ENCODE data around the gene PI16. TPM values are rescaled to one million over a fixed set of nuclear protein-coding genes. Genes with fewer than 3 reads are reported as not detected.

The PI16 gene
- polyA plus RNA-seq, 2 donors = 1.9 to 2.7 TPM

DNA sequence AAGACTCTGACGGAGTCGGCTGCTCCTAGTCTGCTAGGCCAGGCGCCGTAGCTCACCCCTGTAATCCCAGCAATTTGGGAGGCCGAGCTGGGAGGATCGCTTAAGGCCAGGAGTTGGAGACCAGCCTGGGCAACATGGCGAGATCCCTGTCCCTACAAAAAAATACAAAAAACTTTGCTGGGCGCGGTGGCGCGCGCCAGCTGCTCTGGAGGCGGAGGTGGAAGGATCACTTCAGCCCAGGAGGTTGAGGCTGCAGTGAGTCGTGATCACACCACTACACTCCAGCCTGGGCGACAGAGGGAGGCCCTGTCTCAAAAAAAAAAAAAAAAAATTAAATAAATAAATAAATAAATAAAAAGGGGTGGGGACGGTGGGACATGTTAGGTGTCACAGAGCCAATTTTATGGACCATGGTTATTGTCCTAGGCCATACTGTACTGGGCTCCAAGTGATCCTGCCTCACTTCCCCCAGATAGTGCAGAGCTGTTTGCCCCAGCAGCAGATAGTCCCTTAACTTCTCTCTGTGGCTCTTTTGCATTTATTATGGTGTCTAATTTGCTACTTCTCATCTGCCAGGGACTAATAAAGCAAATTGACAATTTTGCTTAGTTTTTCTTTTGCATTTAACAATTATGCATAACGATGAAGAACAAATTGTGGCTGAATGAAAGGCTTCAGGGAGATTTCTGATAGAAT is 5.2 kb downstream of the PI16 start:
- H3K4me1 ChIP-seq (ENCODE audit: control insufficient read depth in 2 of 2, insufficient read depth in 2 of 2, low read length in 1 of 2) = peaks cover 3 to 16% of the 10 kb centered on the region in 2 donors

DNA sequence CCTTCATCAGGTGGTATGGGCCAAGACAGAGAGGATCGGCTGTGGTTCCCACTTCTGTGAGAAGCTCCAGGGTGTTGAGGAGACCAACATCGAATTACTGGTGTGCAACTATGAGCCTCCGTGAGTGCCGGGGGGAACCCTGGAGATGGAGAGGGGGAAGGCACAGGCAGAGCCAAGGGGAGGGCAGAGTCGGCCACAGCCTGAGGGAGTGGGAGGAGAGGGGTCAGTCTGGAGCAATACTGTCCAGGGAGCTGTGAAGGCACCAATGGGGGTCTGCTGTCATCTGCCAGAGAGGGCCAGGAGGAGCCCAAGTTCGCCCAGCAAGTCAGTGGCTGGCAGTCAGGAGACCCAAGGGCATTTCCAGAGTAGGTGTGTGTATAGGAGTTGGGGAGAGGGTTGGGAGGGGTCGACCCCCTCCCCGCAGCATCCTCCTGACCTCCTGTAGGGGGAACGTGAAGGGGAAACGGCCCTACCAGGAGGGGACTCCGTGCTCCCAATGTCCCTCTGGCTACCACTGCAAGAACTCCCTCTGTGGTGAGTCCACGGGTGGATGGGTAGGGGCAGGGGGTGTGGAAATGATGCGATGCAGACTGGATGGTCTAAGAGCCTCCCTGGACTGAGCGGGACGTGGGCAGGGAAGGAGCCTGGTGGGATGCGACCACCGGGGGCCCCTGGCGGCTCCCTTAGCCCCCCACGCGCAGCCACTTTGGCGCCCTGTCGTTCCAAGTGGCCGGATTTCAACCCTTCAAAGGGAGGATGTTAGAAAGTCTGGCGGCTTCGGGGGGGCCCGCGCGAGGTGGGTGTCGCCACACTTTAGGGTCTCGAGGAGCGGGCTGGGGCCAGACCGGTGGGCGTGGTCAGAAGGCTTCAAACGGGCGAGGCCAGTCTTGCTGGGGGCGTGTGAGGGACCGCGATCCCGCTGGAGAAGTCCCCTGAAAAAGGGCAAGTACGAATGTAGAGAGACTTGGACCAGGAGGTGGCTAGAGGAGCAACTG is 7.2 kb downstream of the PI16 start:
- 67 to 69% methylated on average over 40 of the region's 40 CpGs for WGBS, 2 donors
- H3K27ac ChIP-seq (ENCODE audit: low read depth in 2 of 2, low read length in 1 of 2) = no peak overlapping the region
- H3K4me1 ChIP-seq (ENCODE audit: control insufficient read depth in 2 of 2, insufficient read depth in 2 of 2, low read length in 1 of 2) = peaks cover 6 to 14% of the 10 kb centered on the region in 2 donors
- no peaks in the 10 kb centered on the region for H3K9me3 ChIP-seq (ENCODE audit: control insufficient read depth in 2 of 2, insufficient read depth in 1 of 2, low read depth in 1 of 2, low read length in 1 of 2)
- H3K36me3 ChIP-seq (ENCODE audit: control insufficient read depth in 2 of 2, insufficient read depth in 2 of 2, low read length in 1 of 2) = peaks cover 0 to 3% of the 10 kb centered on the region in 2 donors
- H3K4me3 ChIP-seq (ENCODE audit: low read depth in 1 of 2, low read length in 2 of 2) = no peak overlapping the region
- no peaks in the 10 kb centered on the region for H3K27me3 ChIP-seq (ENCODE audit: control insufficient read depth in 1 of 2, insufficient read depth in 2 of 2, low read length in 2 of 2)

More for the DNA sequence above, 5.2 kb downstream of the PI16 start:
- H3K4me3 ChIP-seq (ENCODE audit: low read depth in 1 of 2, low read length in 2 of 2) = no peak overlapping the region
- no peaks in the 10 kb centered on the region for H3K9me3 ChIP-seq (ENCODE audit: control insufficient read depth in 2 of 2, insufficient read depth in 1 of 2, low read depth in 1 of 2, low read length in 1 of 2)
- 91 to 92% methylated on average over 17 of the region's 17 CpGs for WGBS, 2 donors
- H3K36me3 ChIP-seq (ENCODE audit: control insufficient read depth in 2 of 2, insufficient read depth in 2 of 2, low read length in 1 of 2) = peaks cover 0 to 3% of the 10 kb centered on the region in 2 donors
- H3K27me3 ChIP-seq (ENCODE audit: control insufficient read depth in 1 of 2, insufficient read depth in 2 of 2, low read length in 2 of 2) = no peaks in the 10 kb centered on the region
- H3K27ac ChIP-seq (ENCODE audit: low read depth in 2 of 2, low read length in 1 of 2) = no peak overlapping the region

DNA sequence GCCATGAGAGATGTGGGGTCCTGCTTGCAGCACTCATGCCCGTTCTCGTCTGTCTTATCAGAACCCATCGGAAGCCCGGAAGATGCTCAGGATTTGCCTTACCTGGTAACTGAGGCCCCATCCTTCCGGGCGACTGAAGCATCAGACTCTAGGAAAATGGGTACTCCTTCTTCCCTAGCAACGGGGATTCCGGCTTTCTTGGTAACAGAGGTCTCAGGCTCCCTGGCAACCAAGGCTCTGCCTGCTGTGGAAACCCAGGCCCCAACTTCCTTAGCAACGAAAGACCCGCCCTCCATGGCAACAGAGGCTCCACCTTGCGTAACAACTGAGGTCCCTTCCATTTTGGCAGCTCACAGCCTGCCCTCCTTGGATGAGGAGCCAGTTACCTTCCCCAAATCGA is 8.3 kb downstream of the PI16 start:
- Histone ChIP-seq H3K36me3 (ENCODE audit: control insufficient read depth in 2 of 2, insufficient read depth in 2 of 2, low read length in 1 of 2) (peaks cover 3 to 10% of the 10 kb centered on the region in 2 donors), H3K27ac (ENCODE audit: low read depth in 2 of 2, low read length in 1 of 2) (no peak overlapping the region), H3K4me3 (ENCODE audit: low read depth in 1 of 2, low read length in 2 of 2) (no peak overlapping the region), H3K4me1 (ENCODE audit: control insufficient read depth in 2 of 2, insufficient read depth in 2 of 2, low read length in 1 of 2) (peaks cover 6 to 14% of the 10 kb centered on the region in 2 donors), H3K27me3 (ENCODE audit: control insufficient read depth in 1 of 2, insufficient read depth in 2 of 2, low read length in 2 of 2) (no peaks in the 10 kb centered on the region), H3K9me3 (ENCODE audit: control insufficient read depth in 2 of 2, insufficient read depth in 1 of 2, low read depth in 1 of 2, low read length in 1 of 2) (no peaks in the 10 kb centered on the region)
- 67 to 69% methylated on average over 12 of the region's 12 CpGs for WGBS, 2 donors

DNA sequence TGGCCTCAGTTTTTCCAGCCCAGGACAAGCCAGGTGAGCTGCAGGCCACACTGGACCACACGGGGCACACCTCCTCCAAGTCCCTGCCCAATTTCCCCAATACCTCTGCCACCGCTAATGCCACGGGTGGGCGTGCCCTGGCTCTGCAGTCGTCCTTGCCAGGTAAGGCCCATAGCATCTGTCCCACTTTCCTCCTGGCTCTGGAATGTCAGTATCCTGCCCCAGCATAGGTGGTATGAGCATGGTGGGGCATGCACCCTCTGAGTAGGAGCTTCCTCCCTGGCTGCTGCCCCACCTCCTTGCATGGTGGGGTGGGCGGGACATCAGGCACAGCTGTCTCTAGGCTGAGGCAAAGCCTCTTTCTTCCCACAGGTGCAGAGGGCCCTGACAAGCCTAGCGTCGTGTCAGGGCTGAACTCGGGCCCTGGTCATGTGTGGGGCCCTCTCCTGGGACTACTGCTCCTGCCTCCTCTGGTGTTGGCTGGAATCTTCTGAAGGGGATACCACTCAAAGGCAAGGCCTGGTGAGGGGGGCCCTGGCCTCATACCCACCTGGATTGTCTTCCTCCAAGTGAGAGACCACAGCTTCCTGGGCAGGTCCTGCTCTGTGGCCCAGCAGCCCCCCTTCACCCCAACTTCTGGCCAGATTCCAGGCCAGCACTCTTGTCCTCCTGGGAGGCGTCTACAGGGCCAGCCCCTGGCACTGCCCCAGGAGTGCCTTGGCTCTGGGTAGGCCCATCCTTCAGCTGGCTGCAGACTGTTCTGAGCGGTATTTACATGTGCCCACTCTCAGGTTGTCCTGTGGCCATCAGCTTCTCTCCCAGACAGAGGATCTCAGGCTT is 9.1 kb downstream of the PI16 start:
- H3K36me3 ChIP-seq (ENCODE audit: control insufficient read depth in 2 of 2, insufficient read depth in 2 of 2, low read length in 1 of 2) = peaks cover 8 to 14% of the 10 kb centered on the region in 2 donors
- WGBS, 2 donors = 42 to 58% methylated on average over 11 of the region's 11 CpGs
- no peaks in the 10 kb centered on the region for H3K27me3 ChIP-seq (ENCODE audit: control insufficient read depth in 1 of 2, insufficient read depth in 2 of 2, low read length in 2 of 2)
- peaks cover 9 to 14% of the 10 kb centered on the region in 2 donors for H3K4me1 ChIP-seq (ENCODE audit: control insufficient read depth in 2 of 2, insufficient read depth in 2 of 2, low read length in 1 of 2)
- H3K27ac ChIP-seq (ENCODE audit: low read depth in 2 of 2, low read length in 1 of 2) = no peak overlapping the region
- H3K4me3 ChIP-seq (ENCODE audit: low read depth in 1 of 2, low read length in 2 of 2) = no peak overlapping the region
- no peaks in the 10 kb centered on the region for H3K9me3 ChIP-seq (ENCODE audit: control insufficient read depth in 2 of 2, insufficient read depth in 1 of 2, low read depth in 1 of 2, low read length in 1 of 2)

DNA sequence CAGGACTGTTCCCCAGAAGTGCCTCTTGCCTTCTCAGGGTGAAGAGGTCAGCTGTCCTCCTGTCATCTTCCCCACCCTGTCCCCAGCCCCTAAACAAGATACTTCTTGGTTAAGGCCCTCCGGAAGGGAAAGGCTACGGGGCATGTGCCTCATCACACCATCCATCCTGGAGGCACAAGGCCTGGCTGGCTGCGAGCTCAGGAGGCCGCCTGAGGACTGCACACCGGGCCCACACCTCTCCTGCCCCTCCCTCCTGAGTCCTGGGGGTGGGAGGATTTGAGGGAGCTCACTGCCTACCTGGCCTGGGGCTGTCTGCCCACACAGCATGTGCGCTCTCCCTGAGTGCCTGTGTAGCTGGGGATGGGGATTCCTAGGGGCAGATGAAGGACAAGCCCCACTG is 9.8 kb downstream of the PI16 start:
- no peak overlapping the region for H3K4me3 ChIP-seq (ENCODE audit: low read depth in 1 of 2, low read length in 2 of 2)
- H3K27ac ChIP-seq (ENCODE audit: low read depth in 2 of 2, low read length in 1 of 2) = no peak overlapping the region
- 72 to 78% methylated on average over 6 of the region's 6 CpGs for WGBS, 2 donors
- no peaks in the 10 kb centered on the region for H3K27me3 ChIP-seq (ENCODE audit: control insufficient read depth in 1 of 2, insufficient read depth in 2 of 2, low read length in 2 of 2)
- H3K4me1 ChIP-seq (ENCODE audit: control insufficient read depth in 2 of 2, insufficient read depth in 2 of 2, low read length in 1 of 2) = peaks cover 12 to 16% of the 10 kb centered on the region in 2 donors
- peaks cover 14 to 21% of the 10 kb centered on the region in 2 donors for H3K36me3 ChIP-seq (ENCODE audit: control insufficient read depth in 2 of 2, insufficient read depth in 2 of 2, low read length in 1 of 2)
- no peaks in the 10 kb centered on the region for H3K9me3 ChIP-seq (ENCODE audit: control insufficient read depth in 2 of 2, insufficient read depth in 1 of 2, low read depth in 1 of 2, low read length in 1 of 2)

DNA sequence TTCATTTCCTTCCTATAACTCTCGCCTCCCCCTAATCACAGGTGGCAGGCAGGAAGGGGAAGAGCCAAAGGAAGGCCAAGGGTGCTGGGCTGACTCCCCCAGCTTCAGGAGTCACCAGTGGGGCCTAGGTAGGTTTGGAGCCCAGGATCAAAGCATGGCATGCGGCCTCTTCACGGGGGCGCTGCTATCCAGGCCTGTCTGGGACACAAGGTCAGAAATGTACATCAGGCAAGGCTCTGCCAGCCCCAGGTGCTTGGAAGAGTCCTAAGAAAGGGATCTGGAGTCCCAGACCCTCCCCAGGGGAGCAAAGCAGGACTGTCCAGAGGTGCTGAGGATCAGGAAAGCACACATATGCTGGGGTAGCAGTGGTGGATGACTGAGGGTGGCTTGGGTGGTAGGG is 10.4 kb downstream of the PI16 start:
- H3K4me1 ChIP-seq (ENCODE audit: control insufficient read depth in 2 of 2, insufficient read depth in 2 of 2, low read length in 1 of 2) = peaks cover 12 to 19% of the 10 kb centered on the region in 2 donors

DNA sequence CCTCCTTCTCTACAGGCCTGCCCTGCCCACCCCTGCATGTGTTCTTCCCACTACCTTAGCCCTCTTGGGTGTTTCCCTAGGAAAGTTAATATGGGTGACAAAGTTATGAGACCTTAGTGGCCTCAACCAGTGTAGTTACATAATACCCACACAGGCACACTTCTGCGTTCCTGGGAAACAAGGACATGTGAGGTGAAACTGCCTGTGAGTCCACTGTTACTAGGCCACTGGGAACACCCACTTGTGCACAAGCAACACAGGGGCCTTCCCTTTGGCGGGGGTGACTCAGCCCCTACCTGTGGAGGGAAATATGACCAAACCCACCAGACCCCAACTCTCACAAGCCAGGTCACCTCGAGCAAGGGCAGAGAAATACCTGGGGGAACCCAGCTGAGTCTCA is 12.8 kb downstream of the PI16 start:
- WGBS, 2 donors = 88 to 90% methylated on average over 3 of the region's 3 CpGs
- no peaks in the 10 kb centered on the region for H3K9me3 ChIP-seq (ENCODE audit: control insufficient read depth in 2 of 2, insufficient read depth in 1 of 2, low read depth in 1 of 2, low read length in 1 of 2)
- peaks cover 12 to 31% of the 10 kb centered on the region in 2 donors for H3K4me1 ChIP-seq (ENCODE audit: control insufficient read depth in 2 of 2, insufficient read depth in 2 of 2, low read length in 1 of 2)
- H3K27ac ChIP-seq (ENCODE audit: low read depth in 2 of 2, low read length in 1 of 2) = no peak overlapping the region
- no peaks in the 10 kb centered on the region for H3K27me3 ChIP-seq (ENCODE audit: control insufficient read depth in 1 of 2, insufficient read depth in 2 of 2, low read length in 2 of 2)
- peaks cover 37 to 48% of the 10 kb centered on the region in 2 donors for H3K36me3 ChIP-seq (ENCODE audit: control insufficient read depth in 2 of 2, insufficient read depth in 2 of 2, low read length in 1 of 2)
- H3K4me3 ChIP-seq (ENCODE audit: low read depth in 1 of 2, low read length in 2 of 2) = no peak overlapping the region

More for the DNA sequence above, 10.4 kb downstream of the PI16 start:
- Histone ChIP-seq H3K27me3 (ENCODE audit: control insufficient read depth in 1 of 2, insufficient read depth in 2 of 2, low read length in 2 of 2) (no peaks in the 10 kb centered on the region), H3K4me3 (ENCODE audit: low read depth in 1 of 2, low read length in 2 of 2) (no peak overlapping the region), H3K27ac (ENCODE audit: low read depth in 2 of 2, low read length in 1 of 2) (no peak overlapping the region), H3K36me3 (ENCODE audit: control insufficient read depth in 2 of 2, insufficient read depth in 2 of 2, low read length in 1 of 2) (peaks cover 18 to 24% of the 10 kb centered on the region in 2 donors), H3K9me3 (ENCODE audit: control insufficient read depth in 2 of 2, insufficient read depth in 1 of 2, low read depth in 1 of 2, low read length in 1 of 2) (no peaks in the 10 kb centered on the region)
- WGBS, 2 donors = 72 to 77% methylated on average over 4 of the region's 4 CpGs

DNA sequence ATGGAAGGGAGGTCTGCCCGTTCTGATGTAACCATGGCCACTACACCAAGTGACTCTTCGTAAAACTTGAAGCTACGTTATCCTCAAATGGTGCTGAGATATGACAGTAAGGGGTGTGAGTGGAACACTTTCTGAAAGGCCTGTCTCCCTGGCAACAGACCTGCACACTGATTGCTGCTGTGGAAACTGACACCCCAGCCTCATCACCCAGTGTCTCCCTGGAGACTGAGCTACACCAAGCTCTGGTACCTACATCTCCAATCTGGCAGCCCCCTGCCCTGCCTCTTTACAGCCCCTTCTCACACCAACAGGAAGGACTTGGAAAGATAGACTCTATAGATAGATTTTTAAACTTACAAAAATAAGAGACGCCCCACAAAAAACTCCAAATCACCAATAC is 13.2 kb downstream of the PI16 start:
- WGBS, 2 donors = 88 to 89% methylated on average over 4 of the region's 4 CpGs
- Histone ChIP-seq H3K9me3 (ENCODE audit: control insufficient read depth in 2 of 2, insufficient read depth in 1 of 2, low read depth in 1 of 2, low read length in 1 of 2) (no peaks in the 10 kb centered on the region), H3K27me3 (ENCODE audit: control insufficient read depth in 1 of 2, insufficient read depth in 2 of 2, low read length in 2 of 2) (no peaks in the 10 kb centered on the region), H3K27ac (ENCODE audit: low read depth in 2 of 2, low read length in 1 of 2) (no peak overlapping the region), H3K36me3 (ENCODE audit: control insufficient read depth in 2 of 2, insufficient read depth in 2 of 2, low read length in 1 of 2) (peaks cover 41 to 53% of the 10 kb centered on the region in 2 donors), H3K4me3 (ENCODE audit: low read depth in 1 of 2, low read length in 2 of 2) (no peak overlapping the region), H3K4me1 (ENCODE audit: control insufficient read depth in 2 of 2, insufficient read depth in 2 of 2, low read length in 1 of 2) (peaks cover 12 to 31% of the 10 kb centered on the region in 2 donors)

Measured in esophagus (tissue), 2 donors.